AG04450 (cell line): Measurements from ENCODE around the gene PLEKHG2. TPM values are rescaled to one million over a fixed set of nuclear protein-coding genes. Genes with fewer than 3 reads are reported as not detected.
"Not testable (repeated sequence)": the region's sequence is repeated elsewhere in the genome, so short reads cannot be mapped to it uniquely, and the experiment has no call there.

Source experiments
- CTCF ChIA-PET: fragments of 300-600, 350-600 bp; formaldehyde crosslinking; extraction: SDS; loops from one replicate; lab custom pipeline; 2022; ENCODE audit warnings: antibody characterized with exemption, inconsistent platforms; lab: Charles Lee
- POLR2A ChIA-PET: fragments of 350-600 bp; formaldehyde crosslinking; extraction: SDS; loops from one replicate; lab custom pipeline; 2021; ENCODE audit warnings: antibody characterized with exemption, inconsistent platforms; lab: Yijun Ruan, JAX
- DNase-seq: peaks from one replicate; pipeline ENCODE4 v3.0.0-alpha.2; 2011; ENCODE audit warnings: low read depth, low spot score
- H3K27ac ChIP-seq: one replicate; pipeline ENCODE4 v1.5.1; 2012; ENCODE audit warnings: low read depth, low read length, control low read depth
- H3K27me3 ChIP-seq: one replicate; pipeline ENCODE4 v1.6.0; 2012; ENCODE audit warnings: low read length; ENCODE audit not compliant: control insufficient read depth, insufficient read depth
- H3K4me3 ChIP-seq: 2 replicates; pipeline ENCODE4 v1.5.1; 2011; ENCODE audit warnings: mild to moderate bottlenecking, low read depth, low read length, control low read depth
- H3K9me3 ChIP-seq: 2 replicates; pipeline ENCODE4 v1.5.1; 2012; ENCODE audit warnings: low read length; ENCODE audit not compliant: control insufficient read depth, insufficient read depth
- CTCF ChIP-seq: IDR thresholded peaks from 2 replicates; pipeline ENCODE4 v1.5.1; 2011; ENCODE audit warnings: low read depth, low read length, control low read depth, inconsistent platforms
- polyA plus RNA-seq: library from polyadenylated mRNA; depleted of rRNA; stranded (reverse); fragments of >200 nt; gene quantifications from 2 replicates; pipeline ENCODE4 v1.2.3, GENCODE V29; 2011

The PLEKHG2 gene
- polyA plus RNA-seq, 1 experiment: 12.3 TPM

DNA sequence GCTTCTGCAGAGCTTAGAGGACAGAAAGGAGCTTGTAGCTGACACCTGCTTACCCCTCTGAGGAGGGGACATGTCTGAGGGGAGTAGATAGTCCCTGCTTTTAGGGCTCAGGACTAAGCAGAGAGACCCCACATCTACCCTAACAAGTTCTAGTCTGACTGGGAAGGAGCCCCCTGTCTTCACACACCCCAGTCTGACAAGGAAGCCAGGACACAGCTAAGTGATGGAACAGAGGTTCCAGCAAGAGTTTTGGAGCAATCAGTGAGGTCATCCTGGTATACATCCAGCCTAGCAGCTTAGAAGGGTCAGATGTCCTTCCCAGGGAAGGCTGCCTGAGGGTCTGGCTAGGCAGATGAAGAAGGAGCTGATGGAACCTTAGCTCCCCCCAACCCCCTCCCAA lies 36.5 kb upstream of the PLEKHG2 start:
- ChIA-PET POLR2A (no interaction called here), CTCF (interaction anchor here (1.4 kb wide), 1 partner anchor 10 kb away, joined by 3 read pairs; no protein-coding TSS in a partner anchor)
- H3K27ac ChIP-seq: no peak overlapping the region

DNA sequence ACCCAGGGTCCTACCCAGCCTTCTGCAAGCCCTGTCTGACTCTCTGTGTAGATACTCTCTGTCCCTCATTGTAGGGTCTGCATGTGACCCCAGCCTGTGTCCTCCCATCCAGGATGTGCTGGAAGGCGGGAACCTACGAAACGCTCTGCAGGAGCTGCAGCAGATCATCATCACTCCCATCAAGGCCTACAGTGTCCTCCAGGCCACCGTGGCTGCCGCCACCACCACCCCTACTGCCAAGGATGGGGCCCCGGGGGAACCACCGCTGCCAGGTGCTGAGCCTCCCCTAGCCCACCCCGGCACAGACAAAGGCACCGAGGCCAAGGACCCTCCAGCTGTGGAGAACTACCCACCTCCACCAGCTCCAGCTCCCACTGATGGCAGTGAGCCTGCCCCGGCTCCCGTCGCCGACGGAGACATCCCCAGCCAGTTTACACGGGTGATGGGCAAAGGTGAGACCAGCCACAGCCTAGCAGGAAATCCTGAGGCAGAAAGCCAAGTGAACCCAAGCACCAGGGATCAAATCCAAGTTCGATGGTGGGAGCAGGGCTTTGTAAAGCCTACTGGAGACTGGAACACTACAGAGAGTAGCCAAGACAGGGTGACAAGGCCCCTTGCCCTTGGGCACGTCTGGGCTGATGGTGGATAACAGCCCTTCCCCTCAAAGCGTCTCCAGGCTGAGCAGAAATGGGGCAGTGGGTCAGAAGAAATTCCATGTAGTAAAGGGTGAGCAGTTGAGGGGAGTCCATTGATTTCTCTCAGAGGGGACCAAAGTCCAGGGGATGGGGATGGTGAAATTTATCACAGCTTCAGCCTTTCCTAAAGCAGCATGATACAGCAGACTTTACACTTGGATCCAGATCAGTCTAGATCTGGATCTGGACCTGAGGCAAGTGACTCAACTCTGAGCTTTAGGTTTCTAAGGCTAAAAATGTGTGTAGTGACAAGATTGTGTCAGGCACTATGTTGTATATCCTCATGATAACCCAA lies 34.8 kb upstream of the PLEKHG2 start:
- H3K27ac ChIP-seq: no peak overlapping the region
- H3K27me3 ChIP-seq: no peaks in the 10 kb centered on the region
- H3K4me3 ChIP-seq: no peak overlapping the region
- no peaks in the 10 kb centered on the region for H3K9me3 ChIP-seq
- no peak for TF ChIP-seq CTCF
- POLR2A ChIA-PET: no interaction called here
- DNase-seq: no peak
- CTCF ChIA-PET: interaction anchor here (0.9 kb wide), 1 partner anchor 35 kb away, joined by 3 read pairs; the partner anchor contains the start of gene SAMD4B

More for the DNA sequence above, 36.5 kb upstream of the PLEKHG2 start:
- H3K4me3 ChIP-seq: no peak overlapping the region
- no peaks in the 10 kb centered on the region for H3K27me3 ChIP-seq
- no peaks in the 10 kb centered on the region for H3K9me3 ChIP-seq
- no peak for DNase-seq
- TF ChIP-seq CTCF: no peak

GRCh38 chr19:39379366-39379765 lies 33.1 kb upstream of the PLEKHG2 start:
- DNase-seq, H3K27ac ChIP-seq, H3K4me3 ChIP-seq, H3K9me3 ChIP-seq, H3K27me3 ChIP-seq, CTCF ChIA-PET, POLR2A ChIA-PET: not testable (repeated sequence)

DNA sequence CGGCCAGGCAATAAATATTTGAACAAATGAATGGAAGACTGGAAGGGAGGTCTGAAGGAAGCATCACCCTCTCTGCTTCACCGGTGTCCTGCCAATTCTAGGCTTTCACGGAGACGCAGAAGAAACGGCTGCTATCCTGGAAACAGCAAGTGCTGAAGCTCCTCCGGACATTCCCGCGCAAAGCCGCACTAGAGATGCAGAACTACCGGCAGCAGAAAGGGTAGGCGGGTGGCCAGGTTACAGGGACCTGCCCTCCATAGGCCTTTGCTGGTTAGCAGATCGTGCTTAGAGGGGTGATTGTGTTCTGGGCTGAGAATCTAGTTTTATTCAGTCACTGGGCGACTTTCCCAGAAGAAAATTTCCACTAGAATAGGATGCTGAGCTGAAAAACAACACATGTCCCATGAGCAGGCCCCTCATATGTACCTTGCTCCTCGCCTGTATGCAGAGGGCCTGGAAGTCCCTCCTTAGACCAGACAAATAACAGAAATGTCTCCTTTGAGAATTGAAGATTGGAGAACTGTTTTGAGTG lies 32.5 kb upstream of the PLEKHG2 start:
- no peak for DNase-seq
- no peak overlapping the region for H3K27ac ChIP-seq
- no peak overlapping the region for H3K4me3 ChIP-seq
- ChIA-PET POLR2A (no interaction called here), CTCF (no interaction called here)
- H3K9me3 ChIP-seq: no peaks in the 10 kb centered on the region
- no peak for TF ChIP-seq CTCF
- no peaks in the 10 kb centered on the region for H3K27me3 ChIP-seq

- ChIA-PET POLR2A (no interaction called here), CTCF (no interaction called here)
- no peak for TF ChIP-seq CTCF
- Histone ChIP-seq H3K27me3 (no peaks in the 10 kb centered on the region), H3K9me3 (no peaks in the 10 kb centered on the region), H3K27ac (no peak overlapping the region), H3K4me3 (no peak overlapping the region)
- no peak for DNase-seq
These were observed 31.7 kb upstream of the PLEKHG2 start for GRCh38 chr19:39380521-39381502.
